Fibroblast of peridontal ligament (primary cell): ENCODE measurements around the gene TAS2R1.

ENCODE experiments used
- DNase-seq: peaks from one replicate; pipeline ENCODE4 v3.0.0-alpha.2; 2010; ENCODE audit errors: extremely low read depth

TAS2R1 gene

DNA sequence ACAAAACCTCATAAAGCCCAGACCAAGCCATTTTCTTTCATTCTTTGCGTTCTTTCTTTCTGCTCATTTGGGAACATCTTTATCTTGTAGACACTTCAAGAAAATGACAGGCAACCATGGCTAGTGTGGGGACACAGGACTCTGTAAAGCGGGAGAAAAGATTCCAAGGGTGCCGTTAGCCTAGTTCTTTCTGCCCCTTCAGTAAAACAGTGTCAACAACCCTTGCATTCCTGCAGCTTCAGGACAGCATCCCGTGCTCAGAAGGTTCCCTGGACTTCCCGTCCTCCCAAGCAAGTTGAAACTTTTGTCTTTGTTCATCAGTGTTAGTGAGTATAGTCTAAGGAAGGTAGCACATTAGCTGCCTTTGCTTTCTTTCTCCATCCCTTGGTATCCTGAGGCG, 41.9 kb downstream of the TAS2R1 start:
- no peak for DNase-seq

DNA sequence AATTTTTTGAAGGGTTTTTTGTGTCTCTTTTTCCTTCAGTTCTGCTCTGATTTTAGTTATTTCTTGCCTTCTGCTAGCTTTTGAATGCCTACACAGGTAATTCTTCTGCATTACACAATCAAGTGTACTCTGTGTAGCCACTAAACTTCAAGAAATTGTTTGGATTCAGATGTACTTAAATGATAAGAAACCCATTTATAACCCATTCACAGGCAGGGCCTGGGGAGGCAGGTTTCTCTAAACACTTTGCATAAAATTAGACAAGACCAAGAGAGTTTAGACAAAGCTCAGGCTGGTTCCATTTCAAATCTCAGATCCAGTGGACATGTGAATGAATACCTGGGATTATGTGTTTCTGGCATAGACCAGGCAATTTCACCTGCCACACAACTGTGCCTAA, 43.0 kb downstream of the TAS2R1 start:
- DNase-seq = no peak

DNA sequence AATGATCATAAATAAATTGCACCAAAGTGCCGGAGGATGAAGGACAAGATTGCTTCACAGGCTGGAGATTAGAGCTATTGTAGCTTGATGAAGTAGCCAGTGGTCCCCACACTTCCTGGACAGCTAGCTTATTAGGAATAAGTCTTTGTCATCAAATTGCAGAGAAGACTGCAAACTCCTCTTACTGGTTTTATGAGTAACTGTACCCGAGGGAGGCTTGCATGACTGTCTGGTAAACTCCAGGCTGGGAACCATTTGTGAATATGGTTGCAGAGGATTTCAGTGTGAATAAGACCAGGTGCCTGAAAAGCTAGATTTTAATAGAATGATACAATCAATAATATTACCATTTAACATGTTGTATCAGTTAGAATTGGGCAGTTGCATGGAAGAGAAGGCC, 47.7 kb downstream of the TAS2R1 start:
- peak; percentile 51 for DNase-seq
